HPDE6-E6E7 (cell line): ENCODE results near the gene RNF213.
"Not testable (repeated sequence)": the region's sequence is repeated elsewhere in the genome, so short reads cannot be mapped to it uniquely, and the experiment has no call there.

Experiments used
- DNase-seq: peaks from one replicate; pipeline ENCODE4 v3.0.0; 2011; ENCODE audit warnings: missing footprints; ENCODE audit errors: extremely low spot score

The RNF213 gene

DNA sequence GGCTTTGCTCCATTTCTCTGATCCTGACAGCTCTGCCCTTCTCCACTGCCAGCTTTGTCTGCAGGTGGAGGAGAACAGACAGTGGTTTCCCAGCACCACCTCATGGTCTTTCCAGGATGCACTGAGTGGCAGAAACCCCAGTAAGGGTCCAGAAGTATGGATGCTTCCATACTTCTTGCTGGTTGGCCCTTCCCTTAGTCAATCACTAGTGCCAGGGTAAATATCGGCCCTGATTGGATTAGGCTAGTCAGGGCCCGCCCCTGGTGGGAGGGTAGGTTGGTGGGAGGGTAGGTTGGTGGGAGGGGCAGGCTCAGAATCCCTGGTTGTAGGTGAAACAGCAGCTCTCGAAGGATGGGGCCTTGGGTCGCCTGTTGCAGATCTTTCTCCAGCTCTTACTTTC, 10.2 kb downstream of the RNF213 start:
- no peak for DNase-seq

DNA sequence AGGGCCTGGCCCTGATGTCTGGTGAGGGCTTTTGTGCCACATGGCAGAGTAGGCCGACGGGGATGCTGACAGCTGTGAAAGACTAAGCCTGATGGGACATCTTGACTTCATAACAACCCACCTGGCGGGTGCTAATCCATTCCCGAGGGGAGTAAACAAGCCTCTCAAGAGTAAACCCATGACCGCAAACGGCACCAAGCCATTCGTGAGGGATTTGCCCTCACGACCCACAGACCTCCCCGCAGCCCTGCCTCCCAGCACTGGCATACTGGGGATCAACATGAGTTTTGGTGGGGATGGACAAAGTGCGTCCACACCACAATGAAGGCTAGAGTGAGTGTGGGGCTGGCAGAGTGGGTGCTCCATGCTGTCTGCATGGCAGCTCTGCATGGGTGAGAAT, 11.7 kb downstream of the RNF213 start:
- no peak for DNase-seq

DNA sequence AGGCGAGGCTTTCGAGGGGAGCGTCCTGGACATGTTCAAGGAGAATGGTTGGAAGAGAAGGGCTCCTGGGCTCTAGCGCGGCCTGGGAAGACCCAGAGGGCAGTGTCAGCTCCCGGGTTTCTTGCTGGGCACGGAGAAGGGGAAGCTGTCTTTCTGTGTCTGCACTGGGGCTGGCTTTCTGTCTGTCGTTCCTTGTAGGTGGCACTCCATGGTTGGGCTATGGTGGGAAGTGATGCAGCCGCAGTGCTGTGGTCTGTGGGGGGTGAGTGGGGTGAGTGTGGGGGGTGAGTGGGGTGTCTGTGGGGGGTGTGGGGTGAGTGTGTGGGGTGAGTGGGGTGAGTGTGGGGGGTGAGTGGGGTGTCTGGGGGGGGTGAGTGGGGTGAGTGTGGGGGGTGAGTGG, 13.7 kb downstream of the RNF213 start:
- DNase-seq: no peak

DNA sequence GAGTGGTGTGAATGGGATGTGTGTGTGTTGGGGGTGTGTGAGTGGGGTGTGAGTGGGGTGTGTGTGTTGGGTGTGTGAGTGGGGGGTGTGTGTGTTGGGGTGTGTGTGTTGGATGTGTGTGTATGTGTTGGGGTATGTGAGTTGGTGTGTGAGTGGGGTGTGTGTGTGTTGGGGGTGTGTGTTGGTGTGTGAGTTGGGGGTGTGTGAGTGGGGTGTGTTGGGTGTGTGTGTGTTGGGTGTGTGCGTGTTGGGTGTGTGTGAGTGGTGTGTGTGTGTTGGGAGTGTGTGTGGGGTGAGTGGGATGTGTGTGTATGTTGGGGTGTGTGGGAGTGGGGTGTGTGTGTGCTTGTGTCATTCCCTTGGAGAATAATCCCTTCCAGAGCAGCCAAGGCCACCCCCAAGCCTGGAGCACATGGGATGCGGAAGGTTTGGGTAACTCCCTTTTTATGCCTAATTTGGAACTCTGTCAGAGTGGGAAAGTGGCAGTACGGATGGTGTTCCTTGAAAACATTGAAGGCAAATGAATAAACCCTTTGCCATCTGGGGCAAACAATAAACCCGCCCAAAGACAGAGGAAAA, 14.3 kb downstream of the RNF213 start:
- no peak for DNase-seq

DNA sequence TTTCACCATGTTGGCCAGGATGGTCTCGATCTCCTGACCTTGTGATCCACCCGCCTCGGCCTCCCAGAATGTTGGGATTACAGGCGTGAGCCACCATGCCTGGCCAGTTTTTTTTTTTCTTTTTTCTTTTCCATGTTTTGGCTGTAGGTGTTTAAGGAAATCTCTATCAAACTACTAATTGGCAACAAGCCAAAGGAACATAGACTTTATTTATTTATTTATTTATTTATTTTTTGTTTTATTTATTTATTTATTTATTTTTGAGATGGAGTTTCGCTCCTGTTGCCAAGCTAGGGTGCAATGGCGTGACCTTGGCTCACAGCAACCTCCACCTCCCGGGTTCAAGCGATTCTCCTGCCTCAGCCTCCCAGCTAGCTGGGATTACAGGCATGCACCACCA, 15.2 kb downstream of the RNF213 start:
- not testable (repeated sequence) for DNase-seq

DNA sequence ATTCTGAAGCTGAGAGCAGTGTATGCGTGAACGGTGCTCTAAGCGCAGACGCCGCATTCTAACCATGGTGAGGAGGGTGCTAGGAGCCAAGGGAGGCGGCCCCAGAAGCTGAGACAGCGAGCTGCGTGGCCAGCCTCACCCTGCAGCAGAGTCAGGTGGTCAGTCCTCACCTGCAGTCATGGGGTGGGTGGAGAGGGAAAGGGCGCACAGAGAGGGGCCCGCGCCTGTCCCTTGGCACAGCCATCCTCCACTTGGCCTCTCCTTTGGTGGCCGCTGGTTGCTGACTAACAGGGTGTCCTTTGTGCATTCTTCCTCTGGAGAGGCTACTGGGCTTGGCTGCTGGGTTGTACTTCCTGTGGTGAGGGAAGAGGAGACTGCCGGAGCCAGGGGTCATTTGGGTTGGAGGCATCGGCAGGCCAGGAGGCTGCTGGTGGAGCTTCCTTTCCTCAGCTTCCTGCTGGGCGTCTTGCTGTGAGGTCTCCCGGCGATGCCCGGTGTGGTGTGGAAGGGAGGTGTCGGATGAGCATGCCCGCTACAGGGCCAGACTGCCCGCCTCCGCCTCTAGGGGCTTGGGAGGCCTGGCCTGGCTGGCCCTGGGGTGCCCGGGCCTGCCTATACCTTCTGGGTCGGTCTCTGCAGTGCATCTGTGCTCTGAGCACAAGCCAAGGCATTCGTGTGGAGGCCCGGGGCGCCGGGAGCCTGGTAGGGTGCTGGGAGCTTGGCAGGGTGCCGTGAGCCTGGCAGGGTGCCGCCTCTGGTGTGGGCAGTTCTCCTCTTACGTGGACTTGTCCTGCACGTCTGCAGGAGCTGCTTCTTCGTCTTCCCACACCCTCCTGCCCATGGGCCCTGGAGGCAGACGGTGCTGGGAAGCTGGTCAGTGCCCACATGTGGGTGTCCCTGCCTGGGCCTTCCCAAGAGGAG, 17.4 kb downstream of the RNF213 start:
- DNase-seq: no peak

DNA sequence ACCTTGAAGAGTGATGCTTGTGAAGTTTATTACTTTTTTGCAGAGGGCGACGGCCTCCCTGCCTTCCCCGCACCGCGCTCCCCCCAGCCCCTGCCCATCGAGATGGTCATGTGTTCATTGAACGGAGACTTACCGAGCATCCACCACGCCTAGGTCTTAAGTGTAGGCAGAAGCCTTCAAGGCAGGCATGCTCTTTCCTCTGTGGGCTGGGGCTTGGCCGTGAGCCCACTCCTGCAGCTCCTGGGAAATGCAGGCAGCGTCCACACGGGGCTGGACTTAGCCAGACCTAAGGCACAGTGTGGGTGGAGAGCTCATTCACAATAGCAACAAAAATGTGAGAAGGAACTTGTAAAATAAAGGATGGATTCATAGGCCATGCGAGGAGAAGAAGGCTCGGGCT, 19.2 kb downstream of the RNF213 start:
- DNase-seq: no peak

DNA sequence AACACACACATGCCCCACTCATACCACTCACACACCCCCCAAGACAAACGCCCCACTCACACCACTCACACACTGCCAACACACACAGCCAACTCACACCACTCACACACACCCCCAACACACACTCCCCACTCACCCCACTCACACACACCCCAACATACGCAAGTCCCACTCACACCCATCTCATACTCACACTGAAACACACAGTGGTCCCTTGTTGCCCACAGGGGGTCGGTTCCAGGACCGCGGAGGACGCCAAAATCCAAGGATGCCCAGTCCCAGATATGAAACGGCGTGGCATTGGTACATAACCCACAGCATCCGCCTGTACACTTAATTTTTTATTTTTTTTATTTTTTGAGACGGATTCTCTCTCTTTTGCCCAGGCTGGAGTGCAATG, 20.9 kb downstream of the RNF213 start:
- DNase-seq: no peak

DNA sequence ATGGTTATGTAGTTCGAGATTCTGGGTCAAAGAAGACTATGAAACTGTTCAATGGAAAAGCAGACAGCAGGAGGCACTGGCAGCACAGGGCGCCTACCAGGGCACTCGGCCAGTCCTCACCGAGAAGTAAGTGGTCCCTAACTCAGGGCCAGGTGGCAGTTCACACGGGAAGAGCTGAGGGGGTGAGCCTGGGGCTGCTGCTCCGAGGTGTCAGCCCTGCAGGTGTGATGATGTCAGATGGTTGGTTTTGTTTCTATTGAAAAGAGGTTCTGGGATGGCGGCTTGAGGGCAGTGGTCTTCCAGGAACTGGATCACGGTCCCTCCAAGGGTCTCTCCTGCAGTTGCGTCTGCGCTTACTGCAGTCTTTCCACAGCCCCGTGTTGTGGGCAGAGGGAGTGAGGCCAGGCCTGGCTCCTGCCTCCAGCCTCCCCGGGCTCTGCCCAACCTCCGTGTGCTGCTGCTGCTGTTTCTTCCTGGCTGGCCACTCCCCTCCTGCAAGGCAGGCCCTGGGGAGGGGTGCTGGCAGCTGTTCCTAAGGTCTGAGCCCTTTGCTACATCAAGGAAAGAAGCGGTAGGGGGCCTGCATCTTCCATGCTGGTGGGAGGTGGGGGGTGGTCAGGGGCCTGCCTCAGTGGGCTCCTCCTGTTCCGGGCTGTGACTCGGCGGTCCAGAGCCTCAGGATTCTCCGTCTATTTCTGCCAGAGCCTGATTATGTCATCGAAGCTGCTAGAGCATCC, 22.6 kb downstream of the RNF213 start:
- no peak for DNase-seq

DNA sequence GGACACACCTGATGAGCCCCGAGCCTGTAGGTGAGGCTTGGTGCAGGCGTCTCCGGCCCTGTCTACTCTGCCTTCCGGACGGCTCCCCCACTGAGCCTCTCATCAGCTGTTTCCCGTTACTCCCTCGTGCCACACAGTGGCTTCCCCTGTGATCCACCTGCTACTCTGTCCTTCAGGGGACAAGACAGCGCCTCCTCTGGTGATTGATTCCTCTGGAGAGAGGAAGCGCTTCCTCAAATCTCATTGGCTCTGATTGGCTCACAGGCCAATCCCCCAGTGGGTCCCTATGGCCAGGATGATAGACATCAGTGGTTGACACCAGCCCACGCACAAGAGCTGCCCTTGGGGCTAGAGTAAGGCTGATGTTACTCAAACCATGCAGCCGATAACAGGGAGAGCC, 24.0 kb downstream of the RNF213 start:
- DNase-seq: no peak

DNA sequence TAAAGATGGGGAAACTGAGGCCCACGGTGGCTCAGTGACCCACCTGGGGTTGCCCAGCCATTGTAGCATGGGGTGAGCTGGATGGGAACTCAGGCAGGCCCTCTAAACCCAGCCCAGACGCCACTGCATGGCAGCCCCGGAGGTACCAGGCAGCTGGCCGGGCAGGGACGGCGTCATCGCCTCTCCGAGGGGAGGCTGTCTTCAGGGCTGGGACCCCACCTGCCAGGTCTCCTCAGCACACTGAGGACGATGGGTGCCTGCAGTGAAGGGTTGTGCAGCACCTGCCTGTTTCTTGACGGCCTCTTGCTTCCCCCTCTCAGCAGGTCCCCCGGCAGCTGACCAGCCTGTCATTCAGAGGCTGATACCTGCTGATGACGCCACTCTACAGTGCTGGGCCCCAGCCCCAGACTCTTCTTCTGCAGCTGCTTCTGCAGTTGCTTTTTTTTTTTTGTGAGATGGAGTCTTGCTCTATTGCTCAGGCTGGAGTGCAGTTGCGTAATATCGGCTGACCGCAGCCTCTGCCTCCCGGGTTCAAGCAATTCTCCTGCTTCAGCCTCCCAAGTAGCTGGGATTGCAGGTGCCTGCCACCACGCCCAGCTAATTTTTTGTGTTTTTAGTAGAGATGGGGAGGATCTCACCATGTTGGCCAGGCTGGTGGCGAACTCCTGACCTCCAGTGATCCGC, 24.7 kb downstream of the RNF213 start:
- DNase-seq: no peak

DNA sequence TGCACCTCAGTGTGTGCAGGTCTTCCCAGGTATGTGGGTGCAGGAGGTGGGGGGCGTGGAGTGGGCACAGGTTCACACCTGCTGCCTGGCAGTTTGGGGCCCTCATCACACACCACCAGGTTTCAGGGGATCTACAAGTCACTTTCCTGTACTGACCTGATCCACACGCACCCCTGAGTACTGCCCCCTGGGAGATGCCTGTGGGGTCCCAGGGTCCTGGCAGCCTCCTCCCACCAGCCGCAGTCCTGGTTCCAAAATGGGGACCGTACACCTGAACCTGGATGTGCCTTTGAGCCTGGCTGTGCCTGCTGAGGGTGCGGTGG, 25.9 kb downstream of the RNF213 start:
- DNase-seq: no peak

DNA sequence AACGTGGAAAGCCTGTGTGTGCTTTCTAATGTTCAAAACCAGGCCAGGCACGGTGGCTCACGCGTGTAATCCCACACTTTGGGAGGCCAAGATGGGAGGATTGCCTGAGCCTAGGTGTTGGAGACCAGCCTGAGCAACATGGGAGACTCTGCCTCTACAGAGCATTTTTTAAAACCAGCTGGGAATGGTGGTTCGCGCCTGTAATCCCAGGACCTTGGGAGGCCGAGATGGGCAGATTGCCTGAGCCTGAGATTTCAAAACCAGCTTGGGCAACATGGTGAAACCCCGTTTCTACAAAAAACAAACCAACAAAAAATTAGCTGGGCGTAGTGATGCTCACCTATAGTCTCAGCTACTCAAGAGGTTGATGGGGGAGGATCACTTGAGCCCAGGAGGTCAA, 26.4 kb downstream of the RNF213 start:
- DNase-seq: no peak

DNA sequence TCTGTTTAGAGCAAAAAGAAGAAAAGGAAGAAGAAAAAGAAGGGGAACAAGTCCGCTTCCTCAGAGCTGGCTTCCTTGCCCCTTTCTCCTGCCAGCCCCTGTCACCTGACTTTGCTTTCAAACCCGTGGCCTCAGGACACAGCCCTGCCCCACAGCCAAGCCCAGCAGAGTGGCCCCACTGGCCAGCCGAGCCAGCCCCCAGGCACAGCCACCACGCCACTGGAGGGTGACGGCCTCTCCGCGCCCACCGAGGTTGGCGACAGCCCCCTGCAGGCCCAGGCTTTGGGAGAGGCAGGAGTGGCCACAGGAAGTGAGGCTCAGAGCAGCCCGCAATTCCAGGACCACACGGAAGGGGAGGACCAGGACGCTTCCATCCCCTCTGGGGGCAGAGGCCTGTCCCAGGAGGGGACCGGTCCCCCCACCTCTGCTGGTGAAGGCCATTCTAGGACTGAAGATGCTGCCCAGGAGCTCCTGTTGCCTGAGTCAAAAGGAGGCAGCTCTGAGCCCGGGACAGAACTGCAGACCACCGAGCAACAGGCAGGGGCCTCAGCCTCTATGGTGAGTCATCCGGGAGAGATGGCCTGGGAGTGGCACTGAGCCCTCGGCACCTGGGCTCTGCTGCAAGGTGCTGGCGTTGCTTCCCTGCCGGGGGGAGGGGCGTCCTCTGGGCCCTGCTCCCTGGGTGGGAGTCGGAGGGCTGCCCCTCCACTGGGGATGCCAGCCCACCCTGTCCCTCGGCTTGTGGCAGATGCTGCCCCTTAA, 27.3 kb downstream of the RNF213 start:
- no peak for DNase-seq

DNA sequence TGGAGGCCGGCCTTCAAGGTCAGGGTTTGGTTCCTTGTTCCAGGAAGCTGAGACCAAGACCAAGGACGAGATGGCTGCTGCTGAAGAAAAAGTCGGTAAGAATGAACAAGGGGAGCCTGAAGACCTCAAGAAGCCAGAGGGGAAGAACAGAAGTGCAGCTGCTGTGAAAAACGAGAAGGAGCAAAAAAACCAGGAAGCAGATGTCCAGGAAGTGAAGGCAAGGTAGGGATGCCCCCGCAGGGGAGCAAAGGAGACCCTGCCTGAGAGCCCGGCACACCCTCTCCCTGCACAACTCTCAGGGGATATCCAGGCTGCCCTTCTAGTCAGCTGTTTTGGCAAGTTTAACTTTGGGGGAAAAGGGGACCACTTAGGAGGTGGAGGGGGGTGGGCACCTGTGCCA, 29.0 kb downstream of the RNF213 start:
- DNase-seq: no peak

DNA sequence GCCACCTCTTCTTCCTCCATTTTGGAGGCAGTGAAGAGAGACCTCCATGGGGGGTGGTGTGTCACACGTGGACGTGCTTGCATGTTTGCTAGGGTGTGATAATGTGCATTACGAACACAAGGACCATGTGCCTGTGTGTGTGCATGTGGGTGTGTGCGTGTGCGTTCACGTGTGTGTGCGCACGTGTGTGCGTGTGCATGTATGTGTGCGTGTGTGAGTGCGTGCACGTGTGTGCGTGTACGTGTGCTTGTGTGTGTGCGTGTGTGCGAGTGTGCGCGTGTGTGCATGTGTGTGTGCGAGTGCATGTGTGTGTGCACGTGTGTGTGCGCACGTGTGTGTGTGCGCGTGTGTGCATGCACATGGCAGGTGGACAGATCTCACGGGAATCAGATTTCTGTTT, 29.5 kb downstream of the RNF213 start:
- no peak for DNase-seq

DNA sequence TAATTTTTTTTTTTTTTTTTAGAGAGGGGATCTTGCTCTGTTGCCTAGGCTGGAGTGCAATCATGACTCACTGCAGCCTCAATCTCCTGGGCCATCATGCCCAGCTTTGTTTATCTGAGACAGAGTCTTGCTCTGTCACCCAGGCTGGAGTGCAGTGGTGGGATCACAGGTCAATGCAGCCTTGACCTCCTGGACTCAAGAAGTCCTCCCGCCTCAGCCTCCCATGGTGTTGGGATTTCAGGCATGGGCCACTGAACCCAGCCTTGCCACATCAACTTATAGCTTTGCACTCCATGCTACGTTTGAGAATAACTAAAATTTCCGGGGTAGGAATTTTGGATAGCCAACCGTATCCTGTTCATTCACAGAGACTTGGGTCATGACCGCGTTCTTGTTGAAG, 30.6 kb downstream of the RNF213 start:
- DNase-seq: no peak

DNA sequence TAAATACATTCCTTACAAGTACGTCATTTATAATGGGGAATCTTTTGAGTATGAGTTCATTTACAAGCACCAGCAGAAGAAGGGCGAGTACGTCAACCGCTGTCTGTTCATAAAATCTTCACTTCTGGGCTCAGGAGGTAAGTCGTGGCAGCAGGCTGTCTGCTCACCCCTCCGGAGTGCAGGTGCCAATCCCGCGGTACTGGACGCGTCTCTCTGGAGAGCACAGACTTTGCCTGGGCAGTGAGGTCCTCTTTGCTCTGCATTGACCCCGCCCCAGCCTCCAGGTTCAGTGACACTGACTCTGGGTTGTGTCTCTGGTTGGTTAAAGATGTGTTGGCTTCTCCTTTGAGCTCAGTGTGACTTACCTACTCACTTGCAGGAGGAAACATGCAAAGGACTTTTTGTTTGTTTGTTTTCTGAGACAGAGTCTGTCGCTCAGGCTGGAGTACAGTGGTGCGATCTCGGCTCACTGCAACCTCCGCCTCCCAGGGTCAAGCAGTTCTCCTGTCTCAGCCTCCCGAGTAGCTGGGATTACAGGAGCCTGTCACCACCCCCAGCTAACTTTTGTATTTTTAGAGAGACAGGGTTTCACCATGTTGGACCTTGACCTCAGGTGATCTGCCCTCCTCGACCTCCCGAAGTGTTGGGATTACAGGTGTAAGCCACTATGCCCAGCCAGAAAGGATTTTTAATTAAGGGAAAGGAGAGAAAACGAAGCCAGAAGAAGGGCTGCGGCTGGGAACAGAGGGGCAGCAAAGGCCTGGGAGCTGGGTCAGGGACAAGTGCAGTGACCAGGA, 31.2 kb downstream of the RNF213 start:
- no peak for DNase-seq

DNA sequence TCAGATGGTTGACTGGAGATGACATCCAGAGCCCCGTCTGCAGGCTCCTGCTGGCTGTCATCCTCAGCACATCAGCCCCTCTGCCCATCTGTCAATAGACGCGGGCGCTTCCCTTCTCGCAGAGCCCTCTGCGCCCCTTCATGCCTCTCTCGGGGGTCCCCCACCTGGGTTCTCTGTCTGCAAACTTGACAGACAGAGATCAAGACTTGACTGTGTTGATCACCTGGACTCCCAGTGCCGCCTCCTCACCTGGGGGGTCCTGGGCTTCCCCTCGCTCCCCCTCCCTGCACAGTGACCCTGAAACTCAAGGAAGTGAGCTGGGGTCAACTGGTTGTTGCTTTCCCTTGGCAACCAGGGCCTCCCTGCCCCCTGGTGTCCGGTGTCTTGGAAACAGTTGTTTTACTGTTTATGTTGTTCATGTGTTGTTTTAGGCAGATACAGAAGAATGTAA, 31.9 kb downstream of the RNF213 start:
- no peak for DNase-seq

DNA sequence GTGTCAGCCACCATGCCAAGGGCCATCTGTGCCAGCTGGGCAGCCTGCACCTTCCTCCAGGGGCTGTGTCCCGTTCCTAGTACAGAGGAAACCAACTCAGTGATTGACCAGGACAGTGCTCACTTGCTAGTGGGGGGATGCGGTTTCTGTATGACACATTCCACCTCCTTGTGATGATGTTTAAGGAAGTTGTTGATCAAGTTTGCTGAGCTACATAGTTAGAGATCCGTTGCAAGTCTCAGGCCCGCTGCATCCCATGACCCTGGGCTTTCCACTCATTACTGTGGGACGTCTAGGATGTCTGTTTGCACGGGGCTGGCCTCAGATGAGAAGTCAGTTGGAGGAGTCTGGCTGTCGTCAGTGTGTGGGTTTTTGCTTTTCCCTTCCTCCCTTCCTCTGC, 33.6 kb downstream of the RNF213 start:
- no peak for DNase-seq

DNA sequence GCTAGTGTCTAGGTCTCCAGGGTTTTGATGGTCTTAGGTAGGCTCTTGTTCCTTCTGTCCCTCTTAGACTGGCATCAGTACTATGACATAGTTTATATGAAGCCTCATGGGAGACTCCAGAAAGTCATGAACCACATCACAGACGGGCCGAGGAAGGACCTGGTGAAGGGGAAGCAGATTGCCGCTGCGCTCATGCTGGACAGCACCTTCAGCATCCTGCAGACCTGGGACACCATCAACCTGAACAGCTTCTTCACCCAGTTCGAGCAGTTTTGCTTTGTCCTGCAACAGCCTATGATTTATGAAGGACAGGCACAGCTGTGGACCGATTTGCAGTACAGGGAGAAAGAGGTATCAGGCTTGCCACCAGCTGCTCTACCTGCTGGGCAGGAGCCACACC, 34.0 kb downstream of the RNF213 start:
- DNase-seq: no peak
